HG03175 (cell line): ENCODE results near the gene GABARAPL2.

Experiments
- ATAC-seq: cut with Tn5 transposase; IDR thresholded peaks from one replicate; pipeline ENCODE4 v1.9.1; 2021; ENCODE audit warnings: mild to moderate bottlenecking, moderate library complexity; ENCODE audit not compliant: unreplicated experiment

GABARAPL2 gene

GRCh38 chr16:75552951-75553350 is 13.2 kb upstream of the GABARAPL2 start:
- no peak for ATAC-seq

DNA sequence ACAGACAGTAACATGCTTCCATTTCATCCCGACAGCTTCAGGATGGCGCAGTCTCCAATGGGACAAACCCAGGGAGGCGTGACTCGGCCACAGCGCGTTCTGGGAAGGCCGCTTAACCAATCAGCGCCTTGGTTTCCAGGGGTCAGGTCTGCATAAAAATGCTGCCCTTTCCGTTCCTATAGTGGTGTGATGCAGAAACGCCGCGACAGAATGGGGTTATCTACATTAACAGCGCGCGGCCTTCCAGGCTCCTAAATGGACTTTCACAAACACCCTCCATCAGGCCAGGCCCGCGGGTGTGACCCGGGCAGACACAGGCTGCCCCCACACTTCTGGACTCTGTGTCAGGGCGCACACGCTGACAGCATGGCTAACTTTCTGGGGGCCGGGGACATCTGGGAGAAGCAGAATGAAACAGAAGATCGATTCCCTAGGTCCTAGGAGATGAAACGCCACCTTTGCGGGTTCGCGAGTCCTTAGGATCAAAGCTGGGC is 10.9 kb upstream of the GABARAPL2 start:
- peak; percentile 33 for ATAC-seq

DNA sequence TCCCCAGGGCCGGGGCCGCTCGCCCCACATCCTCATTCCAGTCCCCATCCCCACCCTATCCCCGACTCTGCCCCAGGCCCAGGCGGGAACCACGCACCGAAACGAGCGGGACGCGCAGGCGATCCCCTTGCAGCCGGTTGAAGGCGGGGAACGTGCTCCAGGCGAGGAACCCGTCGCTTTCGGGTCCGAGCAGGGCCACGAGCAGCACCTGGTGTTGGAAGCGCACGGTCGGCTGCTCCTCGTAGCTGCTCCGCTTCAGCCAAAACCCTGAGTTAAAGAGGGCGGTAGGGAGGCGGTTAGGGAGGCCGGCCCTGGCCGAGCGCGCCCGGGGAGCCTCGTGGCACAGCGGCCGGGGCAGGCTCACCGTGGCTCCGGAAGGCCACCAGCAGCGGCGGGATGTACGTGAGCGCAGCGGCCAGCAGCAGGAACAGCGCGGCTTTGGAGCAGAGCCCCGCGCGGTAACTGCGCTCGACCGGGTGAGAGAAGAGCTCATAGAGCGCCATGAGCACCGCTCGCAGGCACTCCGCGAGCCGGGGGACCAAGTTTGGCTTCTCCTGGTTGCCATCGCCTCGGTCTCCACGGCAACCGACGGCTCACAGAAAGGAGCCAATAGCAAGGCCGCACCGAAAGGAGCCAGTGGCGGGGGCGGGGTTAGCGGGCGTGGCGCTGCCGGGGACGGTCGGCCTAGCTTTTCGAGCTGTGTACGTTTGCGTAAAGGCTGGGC is 10.3 kb upstream of the GABARAPL2 start, which contains the start of gene TMEM231:
TMEM231 (minus strand) TSS at position 546 of the 724 bp plus-strand sequence; CDS start at position 503, 43 bp downstream.
- peak; percentile 94 for ATAC-seq

DNA sequence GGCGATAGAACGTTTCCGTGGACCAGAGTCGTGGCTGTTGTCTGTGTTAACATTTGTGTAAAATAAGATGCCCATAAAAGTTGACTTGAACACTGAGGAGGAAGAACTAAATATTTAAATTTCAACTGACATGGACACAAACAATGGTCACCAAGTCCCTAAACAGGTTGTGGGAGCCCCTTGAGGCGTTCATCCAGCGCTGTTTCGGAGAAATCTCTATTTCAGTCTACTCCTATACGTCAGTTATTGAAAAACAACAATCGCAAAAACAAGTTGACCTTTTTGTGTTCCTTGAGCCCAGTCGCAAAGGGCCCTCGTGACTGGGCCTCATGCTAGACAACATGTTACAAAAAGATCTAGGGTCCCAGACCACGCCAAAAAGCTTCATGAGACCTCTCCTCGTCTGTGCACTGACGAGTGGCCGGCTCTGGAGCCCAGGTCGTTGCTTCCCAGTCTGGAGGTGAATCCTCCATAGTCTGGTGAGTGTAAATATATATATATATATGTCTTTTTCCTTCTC is 9.7 kb upstream of the GABARAPL2 start:
- ATAC-seq, result no peak

DNA sequence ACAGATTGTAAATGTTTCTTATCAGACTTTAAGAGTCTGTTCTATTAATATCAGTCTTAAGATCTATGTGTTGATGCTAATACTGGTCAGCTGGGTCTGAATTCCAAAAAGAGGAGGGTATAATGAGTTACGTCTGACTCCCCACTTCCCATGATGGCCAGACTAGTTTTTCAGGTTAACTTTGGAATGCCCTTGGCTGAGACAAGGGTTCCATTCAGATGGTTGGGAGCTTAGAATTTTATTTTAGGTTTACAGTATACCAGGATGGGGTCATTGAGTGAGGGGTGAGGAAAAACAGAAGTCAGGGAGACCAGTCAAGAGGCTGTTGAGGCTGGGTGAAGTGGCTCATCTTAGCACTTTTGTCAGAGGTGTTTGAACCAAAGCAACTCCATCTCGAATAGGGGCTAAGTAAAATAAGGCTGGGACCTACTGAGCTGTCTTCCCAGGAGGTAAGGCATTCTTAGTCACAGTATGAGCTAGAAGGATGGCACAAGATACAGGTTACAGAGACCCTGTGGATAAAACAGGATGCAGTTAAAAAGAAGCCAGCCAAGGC is 7.3 kb upstream of the GABARAPL2 start:
- ATAC-seq, result no peak

GRCh38 chr16:75559564-75560372 is 6.4 kb upstream of the GABARAPL2 start:
- no peak for ATAC-seq

- ATAC-seq, result peak; percentile 4
Observed at GRCh38 chr16:75565640-75566039, 539 bp upstream of the GABARAPL2 start.

GRCh38 chr16:75566758-75567255 is 628 bp downstream of the GABARAPL2 start:
- ATAC-seq, result peak; percentile 8

DNA sequence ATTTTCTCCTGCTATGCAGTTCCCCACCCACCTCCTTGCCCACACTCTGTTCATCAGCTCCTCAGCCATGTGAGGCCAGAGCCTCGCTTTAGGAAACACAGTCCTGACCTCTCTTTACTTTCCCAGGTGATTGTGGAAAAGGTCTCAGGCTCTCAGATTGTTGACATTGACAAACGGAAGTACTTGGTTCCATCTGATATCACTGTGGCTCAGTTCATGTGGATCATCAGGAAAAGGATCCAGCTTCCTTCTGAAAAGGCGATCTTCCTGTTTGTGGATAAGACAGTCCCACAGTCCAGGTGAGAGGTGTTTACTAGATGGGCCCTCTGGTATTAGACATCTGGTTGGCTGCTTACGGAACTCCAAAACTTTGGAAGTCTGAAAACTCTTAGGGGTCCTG is 1.7 kb downstream of the GABARAPL2 start:
- no peak for ATAC-seq

DNA sequence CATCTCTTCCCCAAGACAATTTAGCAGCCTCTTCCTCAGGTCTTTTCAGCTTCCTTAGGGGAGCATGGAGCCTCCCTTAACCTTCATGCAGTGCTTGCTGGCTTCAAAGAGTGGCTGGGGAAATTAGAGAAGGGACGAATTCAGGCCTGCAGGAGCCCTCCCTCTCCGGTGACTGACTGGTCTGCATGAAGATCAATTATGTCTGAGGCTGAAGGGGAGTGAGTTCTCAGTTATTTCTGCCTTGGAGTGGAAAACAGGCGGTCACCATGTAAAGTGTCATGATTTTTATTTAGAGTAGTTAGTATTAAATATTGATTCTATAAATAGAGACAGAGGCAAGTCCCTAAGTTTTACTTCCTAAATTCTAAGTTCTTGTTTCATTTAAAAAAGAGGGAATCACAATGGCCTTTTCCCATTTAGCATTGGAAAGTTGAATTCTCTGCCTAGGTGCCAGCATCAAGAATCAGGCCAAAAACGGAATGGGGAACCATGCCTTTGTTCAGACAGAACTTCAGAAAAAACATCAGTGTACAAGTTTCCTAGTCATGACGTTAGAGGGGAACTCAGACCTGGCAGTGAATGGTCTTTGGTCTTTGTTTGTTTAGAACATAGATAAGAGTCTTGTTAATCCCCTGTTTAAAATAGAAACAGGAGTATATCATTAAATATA is 4.4 kb downstream of the GABARAPL2 start:
- ATAC-seq, result no peak

DNA sequence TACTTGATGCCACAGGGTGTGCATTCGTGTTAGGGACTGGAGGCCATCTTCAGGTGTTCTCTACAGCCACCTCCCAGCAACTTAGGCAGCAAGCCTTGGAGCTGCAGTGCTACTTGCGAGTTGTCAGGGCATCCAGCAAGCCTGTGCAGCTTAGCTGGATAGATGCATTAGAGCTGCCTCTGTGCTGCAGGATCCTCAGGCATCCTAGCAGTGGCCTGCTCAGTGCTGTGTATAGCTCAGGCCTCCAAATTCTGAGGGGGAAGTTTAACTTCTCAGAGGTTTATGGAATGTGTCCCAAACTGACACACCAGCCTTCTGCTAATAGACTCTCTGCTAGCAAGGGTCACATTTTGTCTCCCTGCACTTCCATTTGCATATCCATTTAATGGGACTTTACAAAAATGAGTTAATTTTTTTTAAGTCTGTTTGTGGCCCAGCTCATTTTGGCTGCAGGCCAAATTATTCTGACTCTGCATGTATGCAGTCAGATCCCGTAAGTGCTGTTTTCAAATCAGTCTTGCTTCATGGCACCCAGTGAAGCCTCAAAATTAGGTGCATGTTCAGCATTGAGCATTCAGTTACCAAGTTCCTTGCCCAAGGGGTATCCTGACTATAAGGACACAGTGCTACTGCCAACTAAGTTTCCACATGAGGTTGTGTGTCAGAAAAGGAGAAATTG is 6.8 kb downstream of the GABARAPL2 start:
- ATAC-seq, result no peak

DNA sequence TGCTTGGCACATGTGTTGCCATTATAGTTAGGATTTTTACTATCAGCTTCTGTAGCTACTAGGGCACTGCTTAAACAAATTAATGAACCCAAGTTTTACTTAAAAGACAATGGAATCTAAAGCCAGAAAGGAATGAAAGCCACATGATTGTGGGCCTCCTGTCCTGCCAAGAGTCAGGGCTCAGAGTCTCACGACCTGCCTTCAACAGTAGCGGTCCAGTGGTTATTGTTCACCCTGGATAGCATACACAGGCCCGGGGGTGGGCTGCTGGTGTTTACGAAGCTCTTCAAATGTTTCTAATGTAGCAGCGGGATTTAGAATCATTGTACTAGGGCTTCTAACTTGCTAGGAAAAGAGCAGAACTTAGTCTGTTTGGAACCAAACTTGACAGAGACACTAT is 7.8 kb downstream of the GABARAPL2 start:
- no peak for ATAC-seq

DNA sequence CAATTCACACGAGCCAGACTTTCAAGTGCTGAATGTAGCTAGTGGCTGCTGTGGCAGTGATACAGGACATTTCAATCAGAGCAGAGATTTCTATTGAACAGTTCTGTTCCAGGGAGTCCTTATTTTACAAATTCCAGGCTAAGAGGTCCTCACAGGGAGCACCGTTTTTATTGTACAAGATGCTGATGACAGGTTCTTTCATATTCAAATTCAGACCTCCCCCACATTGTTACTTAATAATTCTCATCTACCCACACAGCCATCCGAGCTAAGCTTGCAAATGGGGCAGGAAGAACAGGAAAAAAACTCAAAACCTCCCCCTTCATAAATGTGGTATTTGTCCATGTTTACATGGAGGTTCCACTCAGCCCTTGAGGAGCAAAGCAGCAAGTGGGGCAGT is 9.8 kb downstream of the GABARAPL2 start:
- ATAC-seq, result no peak

- peak; percentile 58 for ATAC-seq
Observed at GRCh38 chr16:75576384-75576811, 10.2 kb downstream of the GABARAPL2 start.

DNA sequence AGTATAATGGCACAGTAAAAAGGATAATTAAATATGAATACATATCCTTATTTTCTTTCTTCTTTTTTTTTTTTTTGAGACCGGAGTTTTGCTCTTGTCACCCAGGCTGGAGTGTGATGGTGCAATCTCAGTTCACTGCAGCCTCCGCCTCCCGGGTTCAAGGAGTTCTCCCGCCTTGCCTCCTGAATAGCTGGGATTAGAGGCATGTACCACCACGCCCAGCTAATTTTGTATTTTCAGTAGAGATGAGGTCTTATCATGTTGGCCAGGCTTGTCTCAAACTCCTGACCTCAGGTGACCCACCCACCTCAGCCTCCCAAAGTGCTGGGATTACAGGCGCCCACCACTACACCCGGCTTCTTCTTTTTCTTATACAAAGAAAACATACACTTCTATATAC is 12.0 kb downstream of the GABARAPL2 start:
- ATAC-seq, result no peak

- no peak for ATAC-seq
Observed at GRCh38 chr16:75578725-75579124, 12.5 kb downstream of the GABARAPL2 start.

- ATAC-seq, result peak; percentile 52
Observed at GRCh38 chr16:75579281-75579834, 13.2 kb downstream of the GABARAPL2 start.

GRCh38 chr16:75584108-75584507 is 17.9 kb downstream of the GABARAPL2 start:
- peak; percentile 53 for ATAC-seq

- no peak for ATAC-seq
Observed at GRCh38 chr16:75588716-75589115, 22.5 kb downstream of the GABARAPL2 start.

- ATAC-seq, result no peak
Observed at GRCh38 chr16:75589306-75589705, 23.1 kb downstream of the GABARAPL2 start.
